MM.1S (cell line): ENCODE measurements around the gene PTH2R.

Experiments
- CTCF ChIP-seq: fragments of 300-600 bp; sonication (generic); IDR thresholded peaks from 2 replicates; pipeline ENCODE4 v1.5.1; 2016; ENCODE audit warnings: antibody characterized with exemption, low read length, mixed read lengths
- EZH2phosphoT487 ChIP-seq: fragments of 300-600 bp; sonication (generic); IDR thresholded peaks from 2 replicates; pipeline ENCODE4 v1.6.1; 2018; ENCODE audit warnings: antibody characterized with exemption, low read length

GRCh38 chr2:208440716-208441115 lies 34.1 kb downstream of the PTH2R start:
- no peak for TF ChIP-seq CTCF
- TF ChIP-seq EZH2phosphoT487: no peak
